IMR-90 (cell line): Measurements from ENCODE around the gene SLC41A1. TPM values are rescaled to one million over a fixed set of nuclear protein-coding genes. Genes with fewer than 3 reads are reported as not detected.

ENCODE experiments used
- ATAC-seq: fragments of 200-7000 bp; cut with Tn5 transposase; 2 replicates; pipeline ENCODE4 v1.9.1; 2020; ENCODE audit warnings: low read depth, mild to moderate bottlenecking, moderate library complexity
- BruUV-seq: library from RNA; stranded (reverse); fragments of 400-500 nt; replicated peaks from 2 replicates; lab custom pipeline; 2021; lab: Mats Ljungman, UMichigan
- CTCF ChIA-PET: fragments of 300-600 bp; formaldehyde crosslinking; extraction: SDS; loops from one replicate; lab custom pipeline; 2021; ENCODE audit warnings: antibody characterized with exemption; lab: Yijun Ruan, JAX
- POLR2A ChIA-PET: fragments of 300-600 bp; sonication (Branson Sonifier 250); formaldehyde crosslinking; loops from one replicate; lab custom pipeline; 2022; ENCODE audit warnings: antibody characterized with exemption; ENCODE audit not compliant: unreplicated experiment; lab: Charles Lee
- DNase-seq: peaks from one replicate; pipeline ENCODE4 v3.0.0; 2013
- H2AFZ ChIP-seq: replicated peaks from 2 replicates; pipeline ENCODE3; 2013; ENCODE audit warnings: low read length, mild to moderate bottlenecking; ENCODE audit not compliant: poor library complexity
- H2AK5ac ChIP-seq: 2 replicates; pipeline ENCODE4 v1.6.1; 2013; ENCODE audit warnings: low read depth, low read length, inconsistent platforms
- H2AK9ac ChIP-seq: replicated peaks from 2 replicates; pipeline ENCODE3; 2013; ENCODE audit warnings: mild to moderate bottlenecking, low read depth, low read length, moderate library complexity; ENCODE audit not compliant: poor library complexity
- H2BK120ac ChIP-seq: 2 replicates; pipeline ENCODE4 v1.6.1; 2013; ENCODE audit warnings: low read depth, low read length, inconsistent platforms
- H2BK15ac ChIP-seq: 3 replicates; pipeline ENCODE4 v1.6.1; 2013; ENCODE audit warnings: low read depth, low read length, inconsistent platforms
- H2BK20ac ChIP-seq: 2 replicates; pipeline ENCODE4 v1.6.1; 2013; ENCODE audit warnings: low read depth, mild to moderate bottlenecking, inconsistent platforms, low read length, moderate library complexity
- H2BK5ac ChIP-seq: 2 replicates; pipeline ENCODE4 v1.6.1; 2013; ENCODE audit warnings: mild to moderate bottlenecking, low read depth, low read length, inconsistent platforms; ENCODE audit not compliant: poor library complexity, severe bottlenecking
- H3K14ac ChIP-seq: replicated peaks from 2 replicates; pipeline ENCODE4 v1.6.1; 2013; ENCODE audit warnings: low read depth, low read length, inconsistent platforms
- H3K18ac ChIP-seq: 2 replicates; pipeline ENCODE4 v1.6.1; 2013; ENCODE audit warnings: low read depth, low read length, control low read depth
- H3K23ac ChIP-seq: 2 replicates; pipeline ENCODE4 v1.6.1; 2013; ENCODE audit warnings: low read depth, low read length, inconsistent platforms
- H3K27ac ChIP-seq: 2 replicates; pipeline ENCODE4 v1.5.1; 2013; ENCODE audit warnings: mild to moderate bottlenecking, control low read depth, low read length; ENCODE audit not compliant: insufficient read depth
- H3K27me3 ChIP-seq: 2 replicates; pipeline ENCODE4 v1.6.1; 2013; ENCODE audit warnings: low read length; ENCODE audit not compliant: control insufficient read depth, insufficient read depth
- H3K36me3 ChIP-seq: 2 replicates; pipeline ENCODE4 v1.6.1; 2013; ENCODE audit warnings: low read length, mixed read lengths; ENCODE audit not compliant: control insufficient read depth, insufficient read depth
- H3K4ac ChIP-seq: 2 replicates; pipeline ENCODE4 v1.6.1; 2013; ENCODE audit warnings: low read depth, low read length, inconsistent platforms
- H3K4me1 ChIP-seq: 2 replicates; pipeline ENCODE4 v1.6.1; 2013; ENCODE audit warnings: low read length, mixed read lengths; ENCODE audit not compliant: control insufficient read depth, insufficient read depth
- H3K4me2 ChIP-seq: 2 replicates; pipeline ENCODE4 v1.6.1; 2013; ENCODE audit warnings: low read depth, mild to moderate bottlenecking, control low read depth, low read length, moderate library complexity
- H3K4me3 ChIP-seq: 2 replicates; pipeline ENCODE4 v1.5.1; 2013; ENCODE audit warnings: low read depth, mild to moderate bottlenecking, control low read depth, low read length, moderate library complexity; ENCODE audit not compliant: insufficient read depth
- H3K56ac ChIP-seq: 2 replicates; pipeline ENCODE4 v1.6.1; 2013; ENCODE audit warnings: low read length, inconsistent platforms; ENCODE audit not compliant: insufficient read depth; ENCODE audit errors: extremely low read depth
- H3K79me1 ChIP-seq, 2 experiments: 2 replicates each; pipeline ENCODE4 v1.6.1; 2013; ENCODE audit warnings: low read length in 2 of 2, inconsistent platforms in 1 of 2, low read depth in 1 of 2
- H3K9ac ChIP-seq: 2 replicates; pipeline ENCODE4 v1.6.1; 2013; ENCODE audit warnings: low read depth, low read length, control low read depth
- H3K9me1 ChIP-seq: 2 replicates; pipeline ENCODE4 v1.6.1; 2013; ENCODE audit warnings: low read length, inconsistent platforms; ENCODE audit not compliant: insufficient read depth
- H3K9me3 ChIP-seq: 2 replicates; pipeline ENCODE4 v1.6.1; 2013; ENCODE audit warnings: low read length; ENCODE audit not compliant: control insufficient read depth, insufficient read depth
- H4K20me1 ChIP-seq: 2 replicates; pipeline ENCODE4 v1.6.1; 2013; ENCODE audit warnings: low read length, inconsistent platforms; ENCODE audit not compliant: insufficient read depth
- H4K5ac ChIP-seq: 2 replicates; pipeline ENCODE4 v1.6.1; 2013; ENCODE audit warnings: mild to moderate bottlenecking, low read depth, low read length, control low read depth
- H4K8ac ChIP-seq, 2 experiments: 2 replicates each; pipeline ENCODE4 v1.6.1; 2013; ENCODE audit warnings: low read depth in 2 of 2, low read length in 2 of 2, control low read depth in 1 of 2, inconsistent platforms in 1 of 2
- H4K91ac ChIP-seq: 2 replicates; pipeline ENCODE4 v1.6.1; 2013; ENCODE audit warnings: low read depth, low read length, inconsistent platforms; ENCODE audit not compliant: insufficient read depth
- CEBPB ChIP-seq: IDR thresholded peaks from 2 replicates; pipeline ENCODE4 v1.6.1; 2012; ENCODE audit warnings: low read depth, low read length, improper control_type of control experiment
- FOS ChIP-seq: fragments of 150-350 bp; IDR thresholded peaks from 2 replicates; pipeline ENCODE4 v1.6.1; 2016; ENCODE audit warnings: low read depth, low read length
- MAFK ChIP-seq: IDR thresholded peaks from 2 replicates; pipeline ENCODE4 v1.6.1; 2012; ENCODE audit warnings: low read depth, low read length, improper control_type of control experiment
- MXI1 ChIP-seq: IDR thresholded peaks from 2 replicates; pipeline ENCODE4 v1.6.1; 2012; ENCODE audit warnings: low read depth, mild to moderate bottlenecking, low read length, moderate library complexity, borderline replicate concordance
- RAD21 ChIP-seq: IDR thresholded peaks from 2 replicates; pipeline ENCODE4 v1.6.1; 2012; ENCODE audit warnings: low read length, improper control_type of control experiment
- RFX5 ChIP-seq: IDR thresholded peaks from 2 replicates; pipeline ENCODE4 v1.8.0; 2012; ENCODE audit warnings: low read depth, mild to moderate bottlenecking, low read length, moderate library complexity
- SMC3 ChIP-seq: fragments of 150-350 bp; IDR thresholded peaks from 2 replicates; pipeline ENCODE4 v1.6.1; 2016; ENCODE audit warnings: low read depth, mild to moderate bottlenecking, antibody characterized with exemption, low read length, moderate library complexity
- WGBS, 2 experiments: methylation state at CpG; one replicate each; pipeline versions ENCODE4 v1.1.5 to v1.1.7; 2013; ENCODE audit warnings: missing lambda C conversion rate in 2 of 2; ENCODE audit not compliant: insufficient read length in 1 of 2; ENCODE audit errors: extremely low coverage in 2 of 2; 5-methylcytosine and 5-hydroxymethylcytosine counted together
- dilution Hi-C: fragments of 300-500 bp; cut with HindIII; formaldehyde crosslinking; loops from one replicate; pipeline ENCODE4 v1.14.3; 2018; ENCODE audit warnings: low sequenced_read_pairs; ENCODE audit not compliant: unreplicated experiment
- in situ Hi-C: fragments of 300-500 bp; cut with MboI; formaldehyde crosslinking; loops from 3 replicates; pipeline ENCODE4 v1.14.3; 2019; ENCODE audit warnings: low sequenced_read_pairs, inconsistent platforms, mixed read lengths
- intact Hi-C: fragments of 100-400 bp; cut with micrococcal nuclease; formaldehyde crosslinking; loops from 2 replicates; pipeline ENCODE4 v1.10.0; 2022
- polyA plus RNA-seq, 3 experiments: library from polyadenylated mRNA; depleted of rRNA; stranded (reverse); fragments of >200 nt; gene quantifications; 2 replicates each; pipeline ENCODE4 v1.2.3, GENCODE V29; 2012; ENCODE audit warnings: low replicate concordance in 1 of 3
- total RNA-seq: library from RNA; depleted of rRNA; stranded (reverse); fragments of >200 nt; gene quantifications from 2 replicates; pipeline ENCODE4 v1.2.3, GENCODE V29; 2012

The SLC41A1 gene
- total and polyA plus RNA-seq, 2 of the 4 experiments (the other 2 are of a cell fraction): 6.3 to 26.3 TPM

- Histone ChIP-seq H2BK15ac (no peak overlapping the region), H2BK120ac (no peak overlapping the region), H3K14ac (no peak overlapping the region), H3K23ac (no peak overlapping the region), H4K8ac (no peak overlapping the region), H2AFZ (no peak overlapping the region), H3K4me2 (no peak overlapping the region), H3K4me3 (no peak overlapping the region), H3K27ac (no peak overlapping the region), H3K4me1 (no peaks in the 10 kb centered on the region), H2AK9ac (no peak overlapping the region), H3K4ac (no peak overlapping the region), H3K9me1 (peaks cover 4% of the 10 kb centered on the region; the same call in 1 of the 2 replicates), H3K9me3 (no peaks in the 10 kb centered on the region), H3K18ac (no peak overlapping the region), H3K27me3 (no peaks in the 10 kb centered on the region), H3K56ac (no peak overlapping the region), H4K91ac (no peak overlapping the region), H4K5ac (no peak overlapping the region), H3K9ac (no peak overlapping the region), H2BK5ac (no peak overlapping the region), H3K79me1 (peaks cover 5 to 13% of the 10 kb centered on the region in 2 experiments; a peak in 3 of 4 replicates), H2BK20ac (no peak overlapping the region), H2AK5ac (no peak overlapping the region), H3K36me3 (peaks cover 40% of the 10 kb centered on the region), H4K20me1 (0 out of 2 replicates have a peak, but pooled peaks cover 6% of the 10 kb centered on the region)
- intact Hi-C loops: no loop called here
- DNase-seq: no peak
- no peak for TF ChIP-seq MAFK
- no peak for TF ChIP-seq RAD21
- TF ChIP-seq SMC3: no peak
- no peak for TF ChIP-seq MXI1
- TF ChIP-seq FOS: no peak
- TF ChIP-seq CEBPB: no peak
- TF ChIP-seq RFX5: no peak
- ChIA-PET CTCF (interaction anchor here (1.8 kb wide), 1 partner anchor 9 kb away, joined by 5 read pairs; no protein-coding TSS in a partner anchor), POLR2A (no interaction called here)
- dilution Hi-C loops: no loop called here
- in situ Hi-C loops: no loop called here
- no CpG with 5 or more reads among the region's 7 CpGs for WGBS, 2 experiments
- ATAC-seq: peak; percentile 36; the same call in 1 of the 2 replicates
- BruUV-seq: no TSS peak
Observed at GRCh38 chr1:205800981-205801703, 11.9 kb downstream of the SLC41A1 start.
